Calu3 (cell line): ENCODE data around the gene KSR2. TPM values are rescaled to one million over a fixed set of nuclear protein-coding genes. Genes with fewer than 3 reads are reported as not detected.

Experiments
- BruUV-seq: library from RNA; stranded (reverse); fragments of 400-500 nt; replicated peaks from 2 replicates; lab custom pipeline; 2021; lab: Mats Ljungman, UMichigan
- CTCF ChIA-PET: fragments of 300-600 bp; sonication (Branson Sonifier 250); formaldehyde crosslinking; loops from one replicate; lab custom pipeline; 2022; ENCODE audit warnings: antibody characterized with exemption; lab: Charles Lee
- DNase-seq: peaks from one replicate; pipeline ENCODE4 v3.0.0; 2022
- H3K27ac Mint-ChIP-seq: one replicate; pipeline ENCODE4 v1.8.0; 2022; ENCODE audit warnings: mixed read lengths; ENCODE audit not compliant: unreplicated experiment
- H3K27me3 Mint-ChIP-seq: one replicate; pipeline ENCODE4 v1.8.0; 2022; ENCODE audit warnings: mixed read lengths; ENCODE audit not compliant: unreplicated experiment
- H3K36me3 Mint-ChIP-seq: one replicate; pipeline ENCODE4 v1.8.0; 2022; ENCODE audit warnings: mild to moderate bottlenecking, moderate library complexity, mixed read lengths; ENCODE audit not compliant: insufficient read depth, unreplicated experiment
- H3K4me1 Mint-ChIP-seq: one replicate; pipeline ENCODE4 v1.8.0; 2022; ENCODE audit warnings: mild to moderate bottlenecking, low read depth, mixed read lengths; ENCODE audit not compliant: unreplicated experiment
- H3K4me3 Mint-ChIP-seq: one replicate; pipeline ENCODE4 v1.8.0; 2022; ENCODE audit warnings: mild to moderate bottlenecking, low read depth, moderate library complexity, mixed read lengths; ENCODE audit not compliant: unreplicated experiment
- H3K9me3 Mint-ChIP-seq: one replicate; pipeline ENCODE4 v1.8.0; 2022; ENCODE audit warnings: low read depth, mixed read lengths; ENCODE audit not compliant: unreplicated experiment
- intact Hi-C: fragments of 100-400 bp; cut with micrococcal nuclease; formaldehyde crosslinking; loops from one replicate; pipeline ENCODE4 v1.10.0; 2022; ENCODE audit not compliant: unreplicated experiment
- total RNA-seq: library from RNA; stranded (reverse); gene quantifications from 2 replicates; pipeline ENCODE4 v1.2.3, GENCODE V29; 2022
- TF ChIP-seq, protein P1 (sequence below): fragments of 200-600 bp; IDR thresholded peaks from one replicate; pipeline ENCODE4 v1.8.0; 2022; ENCODE audit warnings: antibody characterized with exemption; ENCODE audit not compliant: unreplicated experiment

Gene KSR2
- total RNA-seq, 1 experiment from 2014 or later: 1.9 TPM

DNA sequence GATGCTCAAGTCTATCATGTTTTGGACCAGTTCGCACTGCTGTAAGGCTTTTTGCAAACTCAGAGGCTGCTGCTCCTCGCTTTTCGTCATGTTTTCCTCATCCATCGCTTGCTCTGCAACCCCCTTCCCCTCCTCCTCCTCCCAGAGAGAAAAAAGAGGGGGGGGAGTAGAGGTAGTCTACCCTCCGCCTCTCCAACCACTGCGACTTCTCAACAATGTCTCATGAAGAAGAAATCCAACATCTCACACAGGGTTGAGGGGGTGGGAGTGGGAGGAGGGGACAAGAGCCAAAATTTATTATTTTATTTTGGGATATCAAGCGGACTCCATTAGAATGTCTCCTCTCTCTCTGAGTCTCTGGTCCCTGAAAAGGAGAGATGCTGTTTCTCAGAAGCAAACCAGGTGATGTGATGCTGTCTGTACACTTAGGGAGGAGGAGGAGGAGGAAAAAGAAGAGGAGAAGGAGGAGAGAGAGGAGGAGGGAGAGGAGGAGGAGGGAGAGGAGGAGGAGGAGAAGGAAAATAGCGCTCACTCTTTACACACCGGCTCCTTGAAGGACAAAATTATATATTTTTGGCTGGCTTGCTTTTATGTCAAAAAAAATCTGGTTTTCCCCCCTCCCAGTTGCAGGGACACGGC lies 520 bp downstream of the KSR2 start:
- Mint-ChIP-seq H3K9me3 (peaks cover 2% of the 10 kb centered on the region), H3K4me1 (peaks cover 10% of the 10 kb centered on the region), H3K27ac (peak overlapping the region; percentile 86), H3K4me3 (peak overlapping the region; percentile 90), H3K36me3 (peaks cover 18% of the 10 kb centered on the region), H3K27me3 (peaks cover 45% of the 10 kb centered on the region)
- BruUV-seq: no TSS peak
- CTCF ChIA-PET: no interaction called here
- TF ChIP-seq, protein P1, sequence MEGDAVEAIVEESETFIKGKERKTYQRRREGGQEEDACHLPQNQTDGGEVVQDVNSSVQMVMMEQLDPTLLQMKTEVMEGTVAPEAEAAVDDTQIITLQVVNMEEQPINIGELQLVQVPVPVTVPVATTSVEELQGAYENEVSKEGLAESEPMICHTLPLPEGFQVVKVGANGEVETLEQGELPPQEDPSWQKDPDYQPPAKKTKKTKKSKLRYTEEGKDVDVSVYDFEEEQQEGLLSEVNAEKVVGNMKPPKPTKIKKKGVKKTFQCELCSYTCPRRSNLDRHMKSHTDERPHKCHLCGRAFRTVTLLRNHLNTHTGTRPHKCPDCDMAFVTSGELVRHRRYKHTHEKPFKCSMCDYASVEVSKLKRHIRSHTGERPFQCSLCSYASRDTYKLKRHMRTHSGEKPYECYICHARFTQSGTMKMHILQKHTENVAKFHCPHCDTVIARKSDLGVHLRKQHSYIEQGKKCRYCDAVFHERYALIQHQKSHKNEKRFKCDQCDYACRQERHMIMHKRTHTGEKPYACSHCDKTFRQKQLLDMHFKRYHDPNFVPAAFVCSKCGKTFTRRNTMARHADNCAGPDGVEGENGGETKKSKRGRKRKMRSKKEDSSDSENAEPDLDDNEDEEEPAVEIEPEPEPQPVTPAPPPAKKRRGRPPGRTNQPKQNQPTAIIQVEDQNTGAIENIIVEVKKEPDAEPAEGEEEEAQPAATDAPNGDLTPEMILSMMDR: no peak
- DNase-seq: no peak
- intact Hi-C loops: loop anchor here (2.0 kb wide), 1 partner anchor 49 kb away; the partner anchor contains the start of gene RFC5

DNA sequence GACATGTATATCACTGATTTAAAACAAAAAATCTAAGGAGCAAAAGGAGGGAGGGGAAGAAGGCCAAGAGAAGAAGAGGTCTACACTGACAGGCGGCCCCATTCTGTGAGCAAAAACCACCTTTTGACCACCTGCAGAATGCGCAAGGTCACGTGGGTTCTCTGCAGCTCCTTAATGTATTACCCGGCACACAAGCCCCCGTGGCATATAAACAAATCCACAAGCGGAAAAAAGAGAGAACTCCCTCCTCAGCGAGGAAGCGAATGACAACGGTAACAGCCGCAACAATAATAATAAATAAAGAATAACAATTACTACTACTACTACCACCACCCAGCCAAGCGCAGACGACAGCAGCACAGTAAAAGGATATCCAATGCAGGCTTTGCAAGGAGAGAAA lies 1.3 kb downstream of the KSR2 start:
- H3K9me3 Mint-ChIP-seq: peaks cover 2% of the 10 kb centered on the region
- TF ChIP-seq, protein P1: no peak
- H3K27me3 Mint-ChIP-seq: peaks cover 45% of the 10 kb centered on the region
- DNase-seq: no peak
- CTCF ChIA-PET: no interaction called here
- peaks cover 10% of the 10 kb centered on the region for H3K4me1 Mint-ChIP-seq
- intact Hi-C loops: no loop called here
- H3K36me3 Mint-ChIP-seq: peaks cover 18% of the 10 kb centered on the region
- no peak overlapping the region for H3K4me3 Mint-ChIP-seq
- no TSS peak for BruUV-seq
- no peak overlapping the region for H3K27ac Mint-ChIP-seq

DNA sequence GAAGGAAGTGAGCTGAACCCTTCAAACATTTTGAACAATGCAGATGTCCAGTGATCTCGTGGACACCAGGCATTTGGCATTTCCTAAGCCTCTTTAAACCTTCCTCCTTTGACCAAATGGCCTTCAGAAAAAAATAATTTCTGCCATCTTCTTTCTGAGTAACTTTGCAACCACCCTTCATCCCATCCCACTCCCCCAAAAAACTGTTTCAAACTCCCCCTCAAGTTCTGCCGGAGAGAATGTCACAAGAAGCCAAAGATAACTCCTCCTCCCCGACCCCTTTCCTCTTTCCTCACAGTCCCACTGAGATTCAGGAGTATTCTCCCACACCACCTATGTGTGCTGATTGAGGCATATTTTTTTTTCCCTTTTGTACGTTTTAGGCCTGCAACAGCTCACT lies 1.7 kb downstream of the KSR2 start:
- TF ChIP-seq, protein P1: no peak
- CTCF ChIA-PET: no interaction called here
- peaks cover 10% of the 10 kb centered on the region for H3K4me1 Mint-ChIP-seq
- intact Hi-C loops: no loop called here
- H3K27ac Mint-ChIP-seq: no peak overlapping the region
- H3K36me3 Mint-ChIP-seq: peaks cover 18% of the 10 kb centered on the region
- no TSS peak for BruUV-seq
- DNase-seq: no peak
- H3K9me3 Mint-ChIP-seq: peaks cover 2% of the 10 kb centered on the region
- H3K27me3 Mint-ChIP-seq: peaks cover 45% of the 10 kb centered on the region
- H3K4me3 Mint-ChIP-seq: no peak overlapping the region

DNA sequence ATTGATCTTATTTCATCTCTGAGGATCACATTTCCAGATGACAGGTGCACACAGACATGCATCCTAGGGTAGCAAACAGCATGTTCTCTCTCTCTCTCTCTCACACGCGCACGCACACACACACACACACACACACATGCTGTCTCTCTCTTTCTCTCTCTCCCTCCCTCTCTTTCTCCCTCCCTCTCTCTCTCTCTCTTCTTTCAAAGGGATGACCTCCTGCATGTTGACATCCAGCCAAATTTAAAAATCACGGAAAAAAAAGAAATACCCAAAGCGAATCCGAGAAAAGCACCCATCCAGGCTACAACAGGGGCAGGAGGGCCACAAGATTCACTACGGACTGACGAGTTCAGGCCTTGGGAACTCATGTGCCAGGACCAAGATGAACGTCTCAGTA lies 2.3 kb downstream of the KSR2 start:
- peaks cover 51% of the 10 kb centered on the region for H3K27me3 Mint-ChIP-seq
- no peak overlapping the region for H3K4me3 Mint-ChIP-seq

More for the DNA sequence above, 2.3 kb downstream of the KSR2 start:
- intact Hi-C loops: no loop called here
- Mint-ChIP-seq H3K4me1 (peaks cover 10% of the 10 kb centered on the region), H3K36me3 (peaks cover 18% of the 10 kb centered on the region), H3K27ac (no peak overlapping the region), H3K9me3 (peaks cover 2% of the 10 kb centered on the region)
- no TSS peak for BruUV-seq
- TF ChIP-seq, protein P1: no peak
- no peak for DNase-seq
- CTCF ChIA-PET: no interaction called here
